ENCODE results near the gene DNMT3L. TPM values are rescaled to one million over a fixed set of nuclear protein-coding genes. Genes with fewer than 3 reads are reported as not detected.

Gene DNMT3L
- total RNA-seq: not detected in 2 replicates

GRCh38 chr21:44261675-44262295, at the start of gene DNMT3L:
Gene DNMT3L (minus strand): TSS chr21:44261897. CDS start chr21:44261259, 638 bp downstream.

DNA sequence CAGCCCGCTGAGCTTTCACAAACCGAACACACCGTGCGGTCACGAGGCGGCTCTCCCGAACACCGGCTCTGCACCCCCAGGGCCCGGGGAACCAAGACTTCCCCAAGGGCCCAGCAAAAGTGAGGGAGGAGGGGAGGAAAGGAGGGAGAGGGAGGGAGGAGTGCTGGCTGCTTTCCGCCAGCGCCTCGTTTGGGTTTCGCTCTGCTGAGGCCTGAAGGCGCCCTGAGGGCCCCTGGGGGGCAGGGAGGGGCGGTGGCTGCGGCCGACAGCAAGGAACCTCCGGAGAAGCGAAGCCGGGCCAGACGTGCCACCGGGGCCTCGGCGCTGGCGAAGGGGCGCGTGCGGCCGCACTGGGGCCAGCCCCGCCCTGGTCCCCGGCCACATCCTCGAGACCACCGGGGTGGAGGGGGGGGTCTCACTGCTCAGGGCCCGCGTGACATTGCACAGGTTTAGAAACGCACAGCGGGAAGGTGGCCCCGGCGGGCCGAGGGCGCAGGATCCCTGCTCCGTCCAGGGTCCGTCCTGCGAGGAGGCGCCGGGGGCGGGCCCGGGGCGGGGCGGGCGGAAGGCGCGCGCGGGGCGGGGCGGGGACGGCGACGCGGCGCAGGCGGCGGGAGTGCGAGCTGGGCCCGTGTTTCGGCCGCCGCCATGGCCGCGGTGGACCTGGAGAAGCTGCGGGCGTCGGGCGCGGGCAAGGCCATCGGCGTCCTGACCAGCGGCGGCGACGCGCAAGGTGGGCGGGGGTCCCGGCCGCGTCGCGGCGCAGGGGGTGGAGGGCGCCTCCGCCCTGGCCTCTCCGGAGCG, 38.0 kb upstream of the DNMT3L start, which contains the start of gene PFKL:
TSS of gene PFKL (plus strand) at position 596 of the 804 bp plus-strand sequence. CDS start at position 649, 53 bp downstream.

GRCh38 chr21:44285138-44285992, 23.7 kb upstream of the DNMT3L start, which contains the start of gene AIRE:
Gene AIRE (plus strand): TSS chr21:44285876. CDS start chr21:44286007, 131 bp downstream.

GRCh38 chr21:44240842-44241241, 20.9 kb downstream of the DNMT3L start, which contains the start of gene ICOSLG:
Gene ICOSLG (minus strand): TSS chr21:44240943. CDS start chr21:44240817, 126 bp downstream.

Other genes starting within 250 kb of the DNMT3L start
- 17.1 and 18.4 TPM in 2 replicates for gene TRAPPC10, start 249.6 kb downstream of the DNMT3L start, total RNA-seq
- 22.5 and 25.5 TPM in 2 replicates for gene PWP2, start 154.5 kb downstream of the DNMT3L start, total RNA-seq
- 20.4 and 26.8 TPM in 2 replicates for gene GATD3, start 128.2 kb downstream of the DNMT3L start, total RNA-seq
- gene ICOSLG, start 21.0 kb downstream of the DNMT3L start, total RNA-seq: 0.67 and 1.0 TPM in 2 replicates
- gene AIRE, start 24.0 kb upstream of the DNMT3L start, total RNA-seq: 0.15 TPM in 1 of 2 replicates, not detected in the other
- 137 and 166 TPM in 2 replicates for gene PFKL, start 38.2 kb upstream of the DNMT3L start, total RNA-seq
- gene CFAP410, start 77.5 kb upstream of the DNMT3L start, total RNA-seq: 10.6 and 11.7 TPM in 2 replicates
- gene TRPM2, start 91.7 kb upstream of the DNMT3L start, total RNA-seq: 18.1 and 18.3 TPM in 2 replicates
- 3.5 and 5.5 TPM in 2 replicates for gene LRRC3, start 193.6 kb upstream of the DNMT3L start, total RNA-seq

Data from mammary microvascular endothelial cell (primary cell).